CD14-positive monocyte (primary cell): Measurements from ENCODE around the gene PPP1R13B. TPM values are rescaled to one million over a fixed set of nuclear protein-coding genes. Genes with fewer than 3 reads are reported as not detected.

Experiments used
- DNase-seq, 3 donors: peaks; one replicate each; pipeline ENCODE4 v3.0.0-alpha.2; 2011 to 2022
- H2AFZ ChIP-seq: 2 replicates; pipeline ENCODE4 v1.6.0; 2012; ENCODE audit warnings: mild to moderate bottlenecking, low read depth, low read length, inconsistent platforms; ENCODE audit not compliant: insufficient read depth, poor library complexity, severe bottlenecking
- H3K27ac ChIP-seq, 2 donors: 1 replicate in 1 of 2; 2 replicates in 1 of 2; pipeline ENCODE4 v1.5.1; 2012 to 2013; ENCODE audit warnings: low read length in 2 of 2, control low read depth in 1 of 2, inconsistent platforms in 1 of 2, low read depth in 1 of 2, mild to moderate bottlenecking in 1 of 2
- H3K27me3 ChIP-seq, 2 donors: one replicate each; pipeline versions ENCODE4 v1.6.0 to v1.6.1; 2011 to 2013; ENCODE audit warnings: low read length in 2 of 2; ENCODE audit not compliant: control insufficient read depth in 2 of 2, insufficient read depth in 2 of 2
- H3K36me3 ChIP-seq, 2 donors: replicated peaks in 1 of 2; 1 replicate in 1 of 2; 2 replicates in 1 of 2; pipeline versions ENCODE4 v1.5.1 to v1.6.1; 2012 to 2013; ENCODE audit warnings: low read length in 2 of 2, control low read depth in 1 of 2, inconsistent platforms in 1 of 2, mild to moderate bottlenecking in 1 of 2; ENCODE audit not compliant: insufficient read depth in 2 of 2, control insufficient read depth in 1 of 2
- H3K4me1 ChIP-seq, 2 donors: 1 replicate in 1 of 2; 2 replicates in 1 of 2; pipeline versions ENCODE4 v1.5.1 to v1.6.1; 2012 to 2013; ENCODE audit warnings: low read length in 2 of 2, control low read depth in 1 of 2, inconsistent platforms in 1 of 2, mild to moderate bottlenecking in 1 of 2, moderate library complexity in 1 of 2; ENCODE audit not compliant: insufficient read depth in 2 of 2, control insufficient read depth in 1 of 2
- H3K4me2 ChIP-seq: replicated peaks from 2 replicates; pipeline ENCODE3; 2012; ENCODE audit warnings: low read length, moderate library complexity, mild to moderate bottlenecking; ENCODE audit not compliant: poor library complexity, severe bottlenecking; ENCODE audit errors: extremely low read depth
- H3K4me3 ChIP-seq, 3 experiments: fragments of 200-600 bp in 1 of 3; sonication (generic) in 1 of 3; replicated peaks in 1 of 3; 1 replicate in 2 of 3; 2 replicates in 1 of 3; pipeline ENCODE4 v1.5.1; 2011 to 2013; ENCODE audit warnings: low read length in 3 of 3, mild to moderate bottlenecking in 3 of 3, control low read depth in 2 of 3, low read depth in 2 of 3, inconsistent platforms in 1 of 3, moderate library complexity in 1 of 3
- H3K79me2 ChIP-seq: 2 replicates; pipeline ENCODE4 v1.6.0; 2012; ENCODE audit warnings: mild to moderate bottlenecking, control low read depth, inconsistent platforms, low read length, moderate library complexity; ENCODE audit not compliant: insufficient read depth
- H3K9ac ChIP-seq: 2 replicates; pipeline ENCODE4 v1.6.0; 2017; ENCODE audit warnings: low read length, mild to moderate bottlenecking; ENCODE audit not compliant: insufficient read depth, poor library complexity, severe bottlenecking
- H3K9me3 ChIP-seq, 2 donors: replicated peaks in 1 of 2; 1 replicate in 1 of 2; 2 replicates in 1 of 2; pipeline versions ENCODE4 v1.5.1 to v1.6.1; 2012 to 2013; ENCODE audit warnings: low read length in 2 of 2, control low read depth in 1 of 2; ENCODE audit not compliant: control insufficient read depth in 1 of 2, insufficient read depth in 1 of 2
- H4K20me1 ChIP-seq: 2 replicates; pipeline ENCODE4 v1.6.0; 2012; ENCODE audit warnings: mild to moderate bottlenecking, low read length, control low read depth, moderate library complexity; ENCODE audit not compliant: insufficient read depth
- H3K27ac Mint-ChIP-seq, 7 donors: one replicate each; pipeline ENCODE4 v1.8.0; 2020; ENCODE audit warnings: mild to moderate bottlenecking in 7 of 7, mixed read lengths in 7 of 7, moderate library complexity in 6 of 7, inconsistent platforms in 2 of 7
- H3K27me3 Mint-ChIP-seq, 3 donors: one replicate each; pipeline ENCODE4 v1.8.0; 2021 to 2022; ENCODE audit warnings: low read depth in 3 of 3, mild to moderate bottlenecking in 3 of 3, mixed read lengths in 3 of 3, moderate library complexity in 3 of 3, inconsistent platforms in 1 of 3
- H3K36me3 Mint-ChIP-seq, 2 donors: one replicate each; pipeline ENCODE4 v1.8.0; 2020; ENCODE audit warnings: mixed read lengths in 2 of 2, inconsistent platforms in 1 of 2, mild to moderate bottlenecking in 1 of 2
- H3K4me1 Mint-ChIP-seq: one replicate; pipeline ENCODE4 v1.8.0; 2020; ENCODE audit warnings: mild to moderate bottlenecking, mixed read lengths
- H3K4me3 Mint-ChIP-seq, 2 donors: one replicate each; pipeline ENCODE4 v1.8.0; 2020; ENCODE audit warnings: mild to moderate bottlenecking in 2 of 2, mixed read lengths in 2 of 2, moderate library complexity in 1 of 2
- H3K9me3 Mint-ChIP-seq, 7 donors: one replicate each; pipeline ENCODE4 v1.8.0; 2020 to 2022; ENCODE audit warnings: mixed read lengths in 7 of 7, mild to moderate bottlenecking in 6 of 7, moderate library complexity in 6 of 7, inconsistent platforms in 2 of 7
- WGBS: methylation state at CpG from one replicate; pipeline ENCODE4 v1.1.5; 2013; ENCODE audit warnings: missing lambda C conversion rate; ENCODE audit not compliant: insufficient coverage; 5-methylcytosine and 5-hydroxymethylcytosine counted together
- intact Hi-C, 2 donors: fragments of 100-400 bp; cut with micrococcal nuclease; formaldehyde crosslinking; loops; one replicate each; pipeline versions ENCODE4 v1.15.0 to v1.15.1; 2023
- polyA plus RNA-seq, 3 donors: library from polyadenylated mRNA; depleted of rRNA in 1 of 3; unstranded in 2 of 3; stranded (reverse) in 1 of 3; fragments of 300-500 nt in 2 of 3; fragments of >200 nt in 1 of 3; fragmentation: Illumina TruSeq in 2 of 3; gene quantifications; 1 replicate in 2 of 3; 2 replicates in 1 of 3; pipeline ENCODE4 v1.2.3, GENCODE V29; 2012 to 2021
- TF ChIP-seq, protein P1 (sequence below): fragments of 200-600 bp; IDR thresholded peaks from one replicate; pipeline ENCODE4 v1.8.0; 2022; ENCODE audit warnings: antibody characterized with exemption, mild to moderate bottlenecking

Gene PPP1R13B
- polyA plus RNA-seq, 3 donors = 0.48 to 1.1 (median 0.99) TPM

DNA sequence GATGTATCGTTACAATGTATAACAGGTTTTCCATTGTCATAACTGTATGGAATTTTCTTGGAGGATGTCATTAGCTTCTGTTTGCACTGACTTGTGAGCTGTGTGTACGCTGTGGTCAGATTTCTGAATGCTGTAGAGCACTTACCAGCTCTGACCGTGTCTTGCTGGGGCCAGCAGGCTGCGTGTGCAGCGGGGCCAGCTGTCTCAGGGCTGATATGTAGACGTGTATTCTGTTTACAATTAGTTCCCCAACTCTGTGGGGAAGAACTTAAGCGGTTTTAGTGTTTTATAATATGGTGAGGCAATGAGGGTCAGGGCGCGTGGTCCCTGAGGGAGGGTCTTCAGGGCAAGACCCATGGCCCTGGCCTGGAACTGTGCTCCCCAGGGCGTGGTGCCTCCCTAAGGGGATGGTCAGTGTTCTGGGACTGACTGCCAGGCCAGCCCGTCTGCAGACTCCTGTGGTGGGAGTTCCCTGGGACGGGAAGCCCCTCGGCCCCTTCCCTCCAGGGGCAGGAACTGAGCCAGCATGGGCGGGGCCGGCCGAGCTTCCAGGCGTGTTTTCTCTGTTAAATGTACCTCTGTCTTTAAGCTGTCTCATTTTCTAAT, 150.8 kb downstream of the PPP1R13B start:
- H4K20me1 ChIP-seq = peaks cover 83% of the 10 kb centered on the region
- H3K9me3 ChIP-seq = no peaks in the 10 kb centered on the region
- peaks cover 7% of the 10 kb centered on the region for H3K79me2 ChIP-seq
- peaks cover 43 to 79% of the 10 kb centered on the region in 2 donors for H3K36me3 Mint-ChIP-seq
- no peaks in the 10 kb centered on the region for H3K27me3 Mint-ChIP-seq
- peak overlapping the region in 3 of 7 donors; percentile 9 to 77 (median 30) for H3K27ac Mint-ChIP-seq
- no peak overlapping the region for H3K4me3 Mint-ChIP-seq
- H2AFZ ChIP-seq = no peak overlapping the region
- no peak for DNase-seq
- WGBS = 44% methylated on average over 11 of the region's 17 CpGs
- no peak overlapping the region for H3K9ac ChIP-seq
- no peak overlapping the region for H3K4me3 ChIP-seq
- no peak overlapping the region for H3K27ac ChIP-seq
- H3K4me1 ChIP-seq = no peaks in the 10 kb centered on the region
- H3K4me1 Mint-ChIP-seq = peaks cover 14% of the 10 kb centered on the region
- no peaks in the 10 kb centered on the region for H3K9me3 Mint-ChIP-seq
- peaks cover 84 to 92% of the 10 kb centered on the region in 2 donors for H3K36me3 ChIP-seq
- H3K4me2 ChIP-seq = no peak overlapping the region
- H3K27me3 ChIP-seq = no peaks in the 10 kb centered on the region
- TF ChIP-seq, protein P1, sequence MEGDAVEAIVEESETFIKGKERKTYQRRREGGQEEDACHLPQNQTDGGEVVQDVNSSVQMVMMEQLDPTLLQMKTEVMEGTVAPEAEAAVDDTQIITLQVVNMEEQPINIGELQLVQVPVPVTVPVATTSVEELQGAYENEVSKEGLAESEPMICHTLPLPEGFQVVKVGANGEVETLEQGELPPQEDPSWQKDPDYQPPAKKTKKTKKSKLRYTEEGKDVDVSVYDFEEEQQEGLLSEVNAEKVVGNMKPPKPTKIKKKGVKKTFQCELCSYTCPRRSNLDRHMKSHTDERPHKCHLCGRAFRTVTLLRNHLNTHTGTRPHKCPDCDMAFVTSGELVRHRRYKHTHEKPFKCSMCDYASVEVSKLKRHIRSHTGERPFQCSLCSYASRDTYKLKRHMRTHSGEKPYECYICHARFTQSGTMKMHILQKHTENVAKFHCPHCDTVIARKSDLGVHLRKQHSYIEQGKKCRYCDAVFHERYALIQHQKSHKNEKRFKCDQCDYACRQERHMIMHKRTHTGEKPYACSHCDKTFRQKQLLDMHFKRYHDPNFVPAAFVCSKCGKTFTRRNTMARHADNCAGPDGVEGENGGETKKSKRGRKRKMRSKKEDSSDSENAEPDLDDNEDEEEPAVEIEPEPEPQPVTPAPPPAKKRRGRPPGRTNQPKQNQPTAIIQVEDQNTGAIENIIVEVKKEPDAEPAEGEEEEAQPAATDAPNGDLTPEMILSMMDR = no peak
- intact Hi-C loops = no loop called here

DNA sequence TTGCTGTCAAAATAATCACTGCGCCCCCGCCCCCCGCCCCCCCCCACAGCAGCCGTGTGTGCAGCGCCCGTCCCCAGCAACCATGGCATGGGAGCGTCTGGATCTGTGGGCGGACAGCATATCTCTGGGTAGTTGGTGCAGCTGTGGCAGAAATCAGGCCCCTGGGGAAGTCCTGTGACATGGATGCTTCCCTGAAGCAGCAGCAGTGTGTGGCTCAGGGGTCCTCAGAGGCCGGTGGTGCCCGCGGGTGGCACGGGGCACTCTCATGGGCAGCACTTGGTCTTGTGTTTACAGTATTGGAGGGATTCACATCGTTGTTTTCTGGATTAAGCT, 151.3 kb downstream of the PPP1R13B start:
- no peak overlapping the region for H3K4me3 Mint-ChIP-seq
- H3K9me3 ChIP-seq = no peaks in the 10 kb centered on the region
- H3K27me3 Mint-ChIP-seq = no peaks in the 10 kb centered on the region
- no peaks in the 10 kb centered on the region for H3K9me3 Mint-ChIP-seq
- H3K4me2 ChIP-seq = no peak overlapping the region
- 70% methylated on average over 7 of the region's 13 CpGs for WGBS
- H2AFZ ChIP-seq = no peak overlapping the region
- H3K4me1 ChIP-seq = no peaks in the 10 kb centered on the region
- H3K79me2 ChIP-seq = peaks cover 7% of the 10 kb centered on the region
- peaks cover 44 to 76% of the 10 kb centered on the region in 2 donors for H3K36me3 Mint-ChIP-seq
- peaks cover 84% of the 10 kb centered on the region for H4K20me1 ChIP-seq
- no peak overlapping the region for H3K27ac ChIP-seq
- peak overlapping the region in 2 of 7 donors; percentile 16 to 68 for H3K27ac Mint-ChIP-seq
- intact Hi-C loops = no loop called here
- no peak for DNase-seq
- TF ChIP-seq, protein P1 = no peak
- no peak overlapping the region for H3K4me3 ChIP-seq
- peaks cover 83 to 92% of the 10 kb centered on the region in 2 donors for H3K36me3 ChIP-seq
- H3K4me1 Mint-ChIP-seq = peaks cover 12% of the 10 kb centered on the region
- H3K27me3 ChIP-seq = no peaks in the 10 kb centered on the region
- no peak overlapping the region for H3K9ac ChIP-seq
